Stomach (tissue), 4 donors: ENCODE measurements around the gene ANGPTL1.
A peak's percentile ranks its signal among the peaks of the same experiment; 100 is the strongest.

Experiments
- CTCF ChIP-seq, 7 experiments: fragments of 450-650 bp in 4 of 7; fragments of 200-600 bp in 3 of 7; sonication (generic) in 3 of 7; IDR thresholded peaks; one replicate each; pipeline ENCODE4 v1.5.1; 2016 to 2019; ENCODE audit warnings: antibody characterized with exemption in 7 of 7, control low read depth in 2 of 7, mild to moderate bottlenecking in 1 of 7
- EP300 ChIP-seq: sonication (generic); formaldehyde crosslinking; IDR thresholded peaks from one replicate; pipeline ENCODE4 v1.6.1; 2017; ENCODE audit warnings: antibody characterized with exemption
- POLR2AphosphoS5 ChIP-seq, 3 donors: sonication (generic); formaldehyde crosslinking; IDR thresholded peaks; one replicate each; pipeline ENCODE4 v1.6.1; 2016; ENCODE audit warnings: antibody characterized with exemption in 3 of 3

DNA sequence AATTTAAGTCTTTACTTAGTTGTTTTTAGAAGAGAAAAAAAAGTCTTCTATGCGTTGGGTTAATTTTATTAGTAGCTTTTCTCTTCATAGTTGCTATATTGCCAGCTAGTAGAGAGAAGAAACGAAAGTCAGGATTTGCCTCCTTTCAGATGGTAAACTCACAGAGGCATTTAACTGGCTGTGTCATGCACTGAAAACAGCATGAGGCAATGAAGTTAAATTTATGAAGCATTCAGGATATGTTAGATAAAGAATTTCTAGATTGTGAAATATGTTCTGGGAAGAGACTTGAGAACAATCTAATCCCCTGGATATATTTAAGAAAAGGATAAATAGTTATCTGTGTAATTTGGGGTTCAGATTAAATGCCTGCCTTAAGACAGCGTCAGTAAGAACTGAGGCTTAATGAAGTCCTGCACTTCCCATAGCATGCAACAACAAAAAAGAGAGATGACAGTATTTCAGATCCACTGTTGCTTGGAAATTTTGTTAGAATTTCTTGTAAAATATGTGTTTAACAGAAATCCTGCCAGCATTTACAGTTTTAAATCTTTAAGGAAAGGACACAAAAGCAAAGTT, 1.7 kb downstream of the ANGPTL1 start:
- TF ChIP-seq POLR2AphosphoS5 (IDR thresholded peaks at IDR 0.05), result peak in 1 of 3 donors; percentile 48
- no peak for TF ChIP-seq CTCF (IDR thresholded peaks at IDR 0.05)
- no peak for TF ChIP-seq EP300
